SU-DHL-6 (cell line): Measurements from ENCODE around the gene PVALEF.

Experiments
- H2AFZ ChIP-seq: fragments of 200-600 bp; sonication (generic); 2 replicates; pipeline ENCODE4 v1.6.1; 2014; ENCODE audit warnings: low read depth, mild to moderate bottlenecking, moderate library complexity, mixed read lengths, antibody characterized with exemption, low read length; ENCODE audit not compliant: severe bottlenecking
- H3F3A ChIP-seq: fragments of 200-600 bp; shearing (Covaris generic); 2 replicates; pipeline ENCODE4 v1.6.0; 2016; ENCODE audit warnings: antibody characterized with exemption, mild to moderate bottlenecking; ENCODE audit not compliant: insufficient read depth
- H3K27ac ChIP-seq: fragments of 200-600 bp; sonication (generic); 2 replicates; pipeline ENCODE4 v1.5.1; 2016; ENCODE audit warnings: low read depth, mild to moderate bottlenecking, low read length, moderate library complexity, mixed read lengths
- H3K27me3 ChIP-seq: fragments of 200-600 bp; sonication (generic), shearing (Covaris generic); 2 replicates; pipeline ENCODE4 v1.6.0; 2014; ENCODE audit warnings: mild to moderate bottlenecking, low read length
- H3K36me3 ChIP-seq: fragments of 200-600 bp; sonication (generic); 2 replicates; pipeline ENCODE4 v1.6.1; 2014; ENCODE audit warnings: mild to moderate bottlenecking, low read length, mixed read lengths
- H3K4me2 ChIP-seq: fragments of 300-600, 200-600 bp; shearing (Covaris generic), sonication (generic); 2 replicates; pipeline ENCODE4 v1.6.0; 2014; ENCODE audit warnings: low read length, low read depth, mild to moderate bottlenecking; ENCODE audit not compliant: poor library complexity, severe bottlenecking
- H3K4me3 ChIP-seq: fragments of 200-600 bp; sonication (generic); 2 replicates; pipeline ENCODE4 v1.5.1; 2014; ENCODE audit warnings: antibody characterized with exemption, low read length, mild to moderate bottlenecking, mixed read lengths; ENCODE audit not compliant: insufficient read depth, poor library complexity, severe bottlenecking
- H3K79me2 ChIP-seq: fragments of 200-600 bp; sonication (generic); 2 replicates; pipeline ENCODE4 v1.6.1; 2014; ENCODE audit warnings: mild to moderate bottlenecking, low read length, moderate library complexity; ENCODE audit not compliant: insufficient read depth
- H3K9ac ChIP-seq: fragments of 200-600 bp; sonication (generic); 2 replicates; pipeline ENCODE4 v1.7.0; 2014; ENCODE audit warnings: mild to moderate bottlenecking, low read length
- H3K9me2 ChIP-seq: fragments of 200-600 bp; sonication (generic); replicated peaks from 2 replicates; pipeline ENCODE4 v1.6.1; 2014; ENCODE audit warnings: low read length; ENCODE audit not compliant: insufficient read depth
- H3K9me3 ChIP-seq: fragments of 200-600 bp; sonication (generic); 2 replicates; pipeline ENCODE4 v1.6.1; 2014; ENCODE audit warnings: low read length, mixed read lengths; ENCODE audit not compliant: insufficient read depth
- H4K20me1 ChIP-seq: fragments of 200-600 bp; sonication (generic); 2 replicates; pipeline ENCODE4 v1.6.1; 2014; ENCODE audit warnings: low read depth, mild to moderate bottlenecking, antibody characterized with exemption, low read length, moderate library complexity, mixed read lengths
- CTCF ChIP-seq: fragments of 200-600 bp; sonication (generic); IDR thresholded peaks from one replicate; pipeline ENCODE4 v1.5.1; 2017; ENCODE audit warnings: antibody characterized with exemption, mild to moderate bottlenecking, low read length, moderate library complexity; ENCODE audit not compliant: insufficient read depth, poor library complexity, severe bottlenecking
- EZH2phosphoT487 ChIP-seq: fragments of 200-600 bp; sonication (generic), shearing (Covaris generic); conservative IDR thresholded peaks from 2 replicates; pipeline ENCODE4 v1.6.1; 2018; ENCODE audit warnings: mild to moderate bottlenecking, antibody characterized with exemption, low read length, moderate library complexity, mixed read lengths

Gene PVALEF

DNA sequence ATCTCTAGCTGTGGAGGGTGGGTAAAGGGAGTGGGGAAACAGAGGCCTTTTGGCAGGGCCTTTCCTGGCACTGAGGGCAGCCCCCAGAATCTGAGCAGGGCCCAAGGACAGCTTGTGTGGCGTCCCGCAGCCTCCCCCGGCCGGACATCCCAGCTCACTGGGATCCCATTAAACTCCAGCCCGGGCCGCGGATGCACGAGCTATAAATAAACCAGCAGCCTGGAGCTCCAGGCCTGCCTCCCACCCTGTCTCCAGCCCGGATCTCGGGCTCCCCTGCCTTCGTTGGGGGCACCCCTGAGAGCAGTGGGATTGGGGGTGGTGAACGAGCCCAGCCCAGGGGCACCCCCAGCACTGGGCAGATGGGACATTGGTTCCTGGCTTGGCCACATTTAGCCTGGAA is 14.6 kb downstream of the PVALEF start:
- H3K27me3 ChIP-seq: no peaks in the 10 kb centered on the region
- H3K4me3 ChIP-seq: no peak overlapping the region
- no peaks in the 10 kb centered on the region for H3K36me3 ChIP-seq
- H3K27ac ChIP-seq: no peak overlapping the region
- H3F3A ChIP-seq: no peaks in the 10 kb centered on the region
- H3K79me2 ChIP-seq: no peaks in the 10 kb centered on the region
- no peaks in the 10 kb centered on the region for H4K20me1 ChIP-seq
- H2AFZ ChIP-seq: no peak overlapping the region
- no peak overlapping the region for H3K4me2 ChIP-seq
- H3K9ac ChIP-seq: no peak overlapping the region
- H3K9me3 ChIP-seq: no peaks in the 10 kb centered on the region
- H3K9me2 ChIP-seq: no peaks in the 10 kb centered on the region
- TF ChIP-seq EZH2phosphoT487: no peak
- no peak for TF ChIP-seq CTCF

- no peaks in the 10 kb centered on the region for H3K9me2 ChIP-seq
- TF ChIP-seq EZH2phosphoT487 (no peak), CTCF (no peak)
- no peak overlapping the region for H3K4me3 ChIP-seq
- H4K20me1 ChIP-seq: no peaks in the 10 kb centered on the region
- H3K36me3 ChIP-seq: no peaks in the 10 kb centered on the region
- H3F3A ChIP-seq: no peaks in the 10 kb centered on the region
- no peak overlapping the region for H3K27ac ChIP-seq
- no peaks in the 10 kb centered on the region for H3K9me3 ChIP-seq
- H3K9ac ChIP-seq: no peak overlapping the region
- no peak overlapping the region for H2AFZ ChIP-seq
- no peaks in the 10 kb centered on the region for H3K27me3 ChIP-seq
- H3K4me2 ChIP-seq: no peak overlapping the region
- H3K79me2 ChIP-seq: no peaks in the 10 kb centered on the region
These were observed 15.8 kb downstream of the PVALEF start for GRCh38 chr17:81180836-81181810.

- Histone ChIP-seq H3K27me3 (no peaks in the 10 kb centered on the region), H3K4me2 (no peak overlapping the region), H3K9me3 (no peaks in the 10 kb centered on the region), H4K20me1 (no peaks in the 10 kb centered on the region), H3K79me2 (no peaks in the 10 kb centered on the region), H3K36me3 (no peaks in the 10 kb centered on the region), H3K4me3 (no peak overlapping the region), H2AFZ (no peak overlapping the region), H3K9ac (no peak overlapping the region), H3K9me2 (no peaks in the 10 kb centered on the region), H3F3A (no peaks in the 10 kb centered on the region), H3K27ac (no peak overlapping the region)
- TF ChIP-seq EZH2phosphoT487 (no peak), CTCF (no peak)
These were observed 16.5 kb downstream of the PVALEF start for GRCh38 chr17:81181811-81182185.
